HG03442 (cell line): ENCODE measurements around the gene C5orf58.

Experiments
- ATAC-seq: cut with Tn5 transposase; IDR thresholded peaks from one replicate; pipeline ENCODE4 v1.9.1; 2021; ENCODE audit warnings: mild to moderate bottlenecking, moderate library complexity; ENCODE audit not compliant: unreplicated experiment

C5orf58 gene

DNA sequence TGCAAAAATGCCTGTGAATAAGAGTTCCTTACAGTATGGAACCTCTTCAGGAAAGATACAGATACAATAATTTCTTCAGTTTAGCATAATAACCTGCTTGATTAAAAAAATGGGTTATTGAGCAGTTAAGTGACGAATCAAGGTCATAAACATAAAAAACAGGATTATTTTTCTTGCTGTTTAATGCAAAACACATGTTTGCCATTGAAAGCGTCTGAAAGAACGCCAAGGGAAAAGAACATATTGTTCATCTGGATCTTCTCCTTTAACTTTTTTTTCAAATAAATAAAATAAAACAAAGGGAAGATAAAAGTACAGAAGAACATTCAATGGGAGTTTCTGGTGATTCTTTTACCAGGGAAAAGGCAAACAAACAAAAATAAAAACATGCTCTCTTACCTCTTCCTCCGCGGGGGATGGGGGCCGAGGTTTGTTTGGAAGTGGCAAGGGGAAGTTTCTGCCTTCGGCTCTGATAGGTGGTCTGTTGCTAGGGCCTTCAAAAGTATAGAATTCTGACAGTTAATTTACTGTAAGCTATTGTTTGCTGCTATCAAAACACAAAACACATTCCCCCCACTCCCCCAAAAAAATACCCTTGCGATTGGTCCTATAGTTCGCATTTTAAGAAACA, 20.1 kb downstream of the C5orf58 start:
- ATAC-seq = no peak

- peak; percentile 98 for ATAC-seq
These were observed 21.3 kb downstream of the C5orf58 start for GRCh38 chr5:170254056-170254455.

- ATAC-seq = no peak
These were observed 23.8 kb downstream of the C5orf58 start for GRCh38 chr5:170256571-170256970.

- no peak for ATAC-seq
These were observed 24.6 kb downstream of the C5orf58 start for GRCh38 chr5:170257370-170257769.

DNA sequence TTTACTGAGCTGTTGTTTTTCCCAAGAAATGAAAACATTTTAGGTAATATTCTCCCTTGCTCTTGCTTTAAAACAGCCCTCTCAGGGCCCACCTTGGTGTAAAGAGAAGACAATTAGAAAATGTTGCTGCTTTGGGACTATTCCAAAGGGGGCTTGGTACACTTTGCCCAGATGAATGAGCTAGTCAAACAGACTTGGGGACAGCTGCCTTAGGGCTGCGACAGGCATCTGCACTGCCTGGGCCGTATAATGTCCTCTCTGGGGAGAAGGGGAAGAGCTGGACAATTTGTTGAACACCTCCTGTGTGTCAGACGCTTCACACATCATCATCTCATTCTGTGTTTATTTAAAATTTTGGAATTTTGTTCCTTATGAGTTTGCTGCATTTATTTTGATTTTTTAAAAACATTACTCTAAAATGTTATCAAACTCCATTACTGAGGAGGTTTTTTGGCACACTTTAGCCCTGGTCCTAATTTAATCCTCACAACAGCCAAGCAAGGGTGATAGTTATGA, 28.8 kb downstream of the C5orf58 start:
- ATAC-seq = no peak

DNA sequence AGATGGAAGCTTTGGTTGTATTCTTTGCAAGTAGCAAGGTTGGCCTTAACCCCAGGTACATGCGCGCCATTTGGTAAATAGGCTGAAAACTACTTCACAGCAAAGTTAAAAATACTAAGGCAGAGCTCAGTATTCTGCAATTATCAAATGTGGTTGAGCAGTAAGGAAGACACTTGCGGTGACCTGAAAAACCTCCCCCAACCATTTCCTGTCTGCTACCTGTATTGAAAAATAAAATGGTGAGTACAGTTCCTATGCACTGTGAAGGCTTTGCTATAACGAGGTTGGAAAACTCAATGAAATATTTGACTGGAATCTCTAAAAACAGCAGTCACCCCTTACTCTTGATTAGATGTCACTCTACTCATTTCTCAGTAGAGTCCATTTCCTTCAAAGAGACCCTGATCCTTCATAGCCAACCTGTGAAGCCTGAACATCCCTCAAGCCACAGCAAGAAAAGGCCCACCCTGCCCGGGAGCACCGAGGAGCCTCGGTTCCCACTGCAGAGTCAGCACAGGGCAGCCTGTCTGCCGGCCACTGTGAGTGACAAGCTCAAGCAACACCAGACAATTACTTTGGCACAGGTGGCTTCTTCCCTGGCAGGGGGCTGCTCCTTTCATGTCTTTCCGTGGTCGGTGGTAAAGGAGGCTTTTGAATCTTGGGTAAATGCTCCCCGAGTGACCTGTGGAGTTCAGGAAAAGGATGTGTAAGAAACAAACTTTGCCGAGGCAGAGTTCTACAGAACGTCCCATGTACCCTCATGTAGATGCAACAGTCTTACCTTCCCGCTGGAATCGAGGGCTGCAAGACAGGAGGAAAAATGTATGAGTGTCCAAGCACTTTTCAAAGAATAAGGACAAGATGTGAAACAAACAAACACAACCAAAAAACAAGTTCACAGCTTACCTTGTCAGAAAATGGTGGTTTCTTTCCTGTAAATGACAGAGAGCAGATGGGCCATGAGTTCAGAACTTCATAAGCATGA, 29.6 kb downstream of the C5orf58 start:
- ATAC-seq = no peak

DNA sequence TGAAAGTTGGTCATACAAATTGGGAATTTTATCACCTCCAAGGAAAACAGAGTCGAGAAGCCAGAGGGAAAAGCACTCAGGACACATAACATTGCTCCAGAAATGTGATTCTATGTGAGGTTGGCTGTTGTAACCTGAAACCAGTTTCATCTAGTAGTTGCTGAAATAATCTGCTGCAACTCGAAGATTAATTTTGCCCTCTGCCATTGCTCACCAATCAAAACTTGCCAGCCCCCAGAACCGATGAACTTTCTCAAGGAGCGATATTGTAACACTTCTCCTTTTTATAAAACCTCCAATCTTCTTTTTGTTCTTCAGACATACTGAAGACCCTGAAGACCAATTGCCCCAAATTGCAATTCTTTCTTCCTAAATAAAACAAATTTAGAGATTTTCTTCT, 31.1 kb downstream of the C5orf58 start:
- ATAC-seq = no peak

DNA sequence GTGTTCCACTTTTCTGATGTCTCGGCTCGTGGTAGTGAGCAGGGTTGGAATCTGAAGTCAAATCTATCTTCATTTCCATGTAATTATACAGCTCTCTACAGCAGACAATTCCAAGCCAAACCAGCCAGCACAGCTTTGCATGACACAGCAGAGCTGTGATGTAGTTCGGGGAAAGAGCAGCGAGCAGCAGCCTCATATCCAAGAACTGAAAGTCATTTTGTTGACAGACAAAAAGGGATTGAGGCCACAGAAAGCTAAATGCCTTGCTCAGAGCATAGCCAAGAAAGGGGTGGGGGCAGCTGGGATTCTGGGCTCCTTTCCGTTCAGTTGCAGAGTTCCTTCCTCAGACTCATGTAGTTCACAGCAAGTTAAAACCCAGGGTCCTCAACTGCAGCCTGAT, 32.7 kb downstream of the C5orf58 start:
- ATAC-seq = no peak

- ATAC-seq = no peak
These were observed 34.0 kb downstream of the C5orf58 start for GRCh38 chr5:170266570-170267381.

- ATAC-seq = peak; percentile 89
These were observed 34.8 kb downstream of the C5orf58 start for GRCh38 chr5:170267431-170268152.

- no peak for ATAC-seq
These were observed 35.4 kb downstream of the C5orf58 start for GRCh38 chr5:170268153-170268689.

DNA sequence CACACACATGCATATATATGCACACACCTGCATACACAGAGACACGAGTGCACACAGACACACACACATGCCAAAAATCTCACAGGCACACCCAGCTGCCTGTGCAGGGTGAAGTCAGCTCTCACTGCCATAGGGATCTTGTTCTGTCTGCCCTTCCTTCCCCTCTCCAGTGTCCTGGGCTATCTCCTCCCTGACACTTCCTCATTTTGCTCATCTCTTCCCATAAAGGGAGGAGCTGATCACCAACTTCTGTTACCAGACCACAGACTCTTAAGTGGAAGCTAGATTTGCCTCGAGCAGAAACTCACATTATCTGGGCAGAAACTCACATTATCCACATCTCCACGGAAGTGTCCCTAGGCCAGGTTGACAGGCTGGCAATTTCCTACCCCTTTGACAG, 36.1 kb downstream of the C5orf58 start:
- no peak for ATAC-seq

GRCh38 chr5:170269579-170269978, 36.8 kb downstream of the C5orf58 start:
- no peak for ATAC-seq

DNA sequence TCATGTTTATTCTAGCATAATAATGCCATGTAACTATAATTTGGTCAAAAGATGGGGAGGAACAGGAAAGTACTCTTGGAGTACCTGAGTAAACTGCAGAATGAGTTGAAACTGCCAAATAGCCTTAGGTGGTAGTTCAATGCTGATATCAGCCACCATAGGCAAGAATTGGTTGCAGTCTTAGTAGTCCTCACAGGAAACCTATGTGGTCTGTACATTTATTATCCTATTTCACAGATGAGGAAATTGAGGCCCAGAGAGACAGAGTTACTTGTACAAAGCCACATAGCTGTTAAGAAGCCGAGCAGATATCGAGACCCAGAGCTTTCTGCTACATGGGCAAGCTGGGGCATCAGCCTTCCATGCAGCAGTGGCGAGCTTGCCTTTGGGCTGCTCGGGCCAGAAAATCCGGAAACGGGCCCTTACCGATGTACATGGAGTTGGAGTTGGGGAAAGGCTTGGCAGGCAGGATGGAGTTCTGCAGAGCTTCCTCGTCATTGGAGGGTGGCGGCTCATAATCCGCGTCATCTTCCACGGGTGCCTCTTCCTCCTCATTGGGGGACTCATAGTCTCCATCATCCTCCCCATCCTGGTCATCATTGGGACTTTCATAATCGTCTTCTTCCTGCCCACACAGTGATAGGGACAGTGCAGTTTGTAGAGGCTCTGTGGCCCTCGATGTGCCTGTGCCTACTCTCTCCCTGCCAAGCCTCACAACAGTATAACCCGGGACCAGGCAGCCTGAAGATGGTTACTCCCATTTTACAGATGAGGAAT, 37.7 kb downstream of the C5orf58 start:
- ATAC-seq = no peak

- no peak for ATAC-seq
These were observed 41.4 kb downstream of the C5orf58 start for GRCh38 chr5:170273968-170274710.

DNA sequence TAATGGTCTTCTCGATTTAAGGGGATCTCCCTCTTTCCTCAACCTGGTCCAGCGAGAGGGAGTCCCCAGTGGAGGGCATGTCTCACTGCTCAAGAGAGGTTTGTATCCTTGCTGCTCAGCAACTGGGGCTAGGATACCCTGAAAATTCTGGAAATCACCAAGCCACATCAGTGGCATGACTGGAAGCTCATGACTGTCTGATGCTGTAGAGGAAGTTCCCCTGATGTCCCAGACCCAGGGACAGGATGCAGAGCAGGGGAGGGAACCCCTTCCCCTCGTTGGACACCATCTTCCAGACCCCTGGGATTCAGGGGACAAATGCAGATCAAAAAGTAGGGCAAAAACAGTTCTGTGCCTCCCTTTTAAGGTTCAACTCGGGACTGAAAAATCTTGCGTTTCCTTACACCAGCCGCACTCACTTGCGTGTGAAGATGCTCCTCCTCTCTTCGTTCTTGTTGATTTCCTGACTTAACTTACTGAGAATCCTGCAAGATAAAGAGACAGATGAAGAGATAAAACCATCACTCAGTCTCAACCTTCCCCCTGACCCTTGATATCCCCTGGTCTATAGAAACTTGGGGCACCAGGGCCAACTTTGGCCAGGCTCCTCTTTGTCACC, 42.7 kb downstream of the C5orf58 start:
- ATAC-seq = no peak

DNA sequence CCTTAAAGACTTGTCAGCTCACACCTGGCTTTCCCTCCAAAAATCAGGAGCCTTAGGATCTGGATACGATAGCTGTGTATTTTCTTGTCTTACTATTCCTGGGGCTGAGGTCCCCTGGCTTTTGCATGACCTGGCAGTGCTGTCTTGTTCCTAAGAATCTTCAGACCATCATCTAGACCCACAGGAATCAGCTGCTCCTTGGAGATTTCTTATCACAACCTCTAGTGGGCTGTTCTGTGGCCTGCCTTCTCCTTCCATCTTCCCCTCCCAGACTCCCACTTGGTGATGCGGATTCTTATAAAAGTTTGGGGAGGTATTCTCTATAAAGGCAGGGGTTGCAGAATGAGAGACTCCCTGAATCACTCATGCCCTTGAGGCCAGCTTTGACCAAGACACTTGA, 43.4 kb downstream of the C5orf58 start:
- ATAC-seq = no peak

DNA sequence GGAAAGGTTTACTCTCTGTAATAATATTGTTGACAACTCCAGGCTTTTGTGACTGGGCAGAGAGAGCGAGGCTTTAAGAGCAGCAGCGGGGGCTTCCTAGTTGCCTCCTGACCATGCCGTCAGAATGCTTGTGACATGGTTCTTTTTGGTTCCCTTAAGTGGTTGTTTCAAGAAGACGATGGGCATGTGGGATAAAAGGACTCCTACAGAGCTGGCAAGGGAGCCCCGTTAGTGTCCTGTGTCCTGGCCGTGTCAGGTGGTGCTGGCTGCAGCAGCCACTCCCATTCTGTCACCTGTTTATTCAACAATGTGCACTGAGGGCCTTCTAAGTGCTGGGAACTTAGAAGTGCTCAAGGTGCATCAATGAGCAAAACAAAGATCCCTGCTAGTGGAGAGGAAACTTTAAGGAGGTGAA, 45.1 kb downstream of the C5orf58 start:
- no peak for ATAC-seq
